Measurements from ENCODE around the gene ADAM12. TPM values are rescaled to one million over a fixed set of nuclear protein-coding genes. Genes with fewer than 3 reads are reported as not detected.

Gene ADAM12
- total and polyA plus RNA-seq, 2 donors (not counting 1 experiment from before 2014, with no cell fraction given) = 21.0 to 56.9 TPM

DNA sequence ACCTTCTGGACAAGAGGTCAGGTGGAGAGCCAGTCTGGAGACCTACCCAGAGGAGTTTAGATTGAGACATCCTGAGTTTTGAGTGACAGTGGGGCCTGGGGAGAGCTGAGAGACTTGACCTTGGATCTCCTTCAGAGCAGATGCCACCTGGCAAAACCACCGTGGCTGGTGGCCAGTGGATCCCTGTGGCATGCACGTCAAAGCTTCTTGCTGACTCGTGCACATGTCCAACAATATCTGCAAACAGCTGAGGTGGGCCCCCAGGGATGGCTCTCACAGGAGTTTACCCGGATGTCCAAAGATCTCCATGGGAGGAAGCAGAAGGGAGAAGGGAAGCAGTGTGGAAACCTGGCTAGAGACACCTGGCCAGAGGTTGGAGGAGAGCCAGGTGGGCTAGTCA is 261.4 kb downstream of the ADAM12 start:
- H3K9ac ChIP-seq (ENCODE audit: insufficient read depth, low read length) = no peak overlapping the region
- no peak for TF ChIP-seq EZH2 (IDR thresholded peaks at IDR 0.05; ENCODE audit: low read length, missing control alignments)
- TF ChIP-seq, protein P1, sequence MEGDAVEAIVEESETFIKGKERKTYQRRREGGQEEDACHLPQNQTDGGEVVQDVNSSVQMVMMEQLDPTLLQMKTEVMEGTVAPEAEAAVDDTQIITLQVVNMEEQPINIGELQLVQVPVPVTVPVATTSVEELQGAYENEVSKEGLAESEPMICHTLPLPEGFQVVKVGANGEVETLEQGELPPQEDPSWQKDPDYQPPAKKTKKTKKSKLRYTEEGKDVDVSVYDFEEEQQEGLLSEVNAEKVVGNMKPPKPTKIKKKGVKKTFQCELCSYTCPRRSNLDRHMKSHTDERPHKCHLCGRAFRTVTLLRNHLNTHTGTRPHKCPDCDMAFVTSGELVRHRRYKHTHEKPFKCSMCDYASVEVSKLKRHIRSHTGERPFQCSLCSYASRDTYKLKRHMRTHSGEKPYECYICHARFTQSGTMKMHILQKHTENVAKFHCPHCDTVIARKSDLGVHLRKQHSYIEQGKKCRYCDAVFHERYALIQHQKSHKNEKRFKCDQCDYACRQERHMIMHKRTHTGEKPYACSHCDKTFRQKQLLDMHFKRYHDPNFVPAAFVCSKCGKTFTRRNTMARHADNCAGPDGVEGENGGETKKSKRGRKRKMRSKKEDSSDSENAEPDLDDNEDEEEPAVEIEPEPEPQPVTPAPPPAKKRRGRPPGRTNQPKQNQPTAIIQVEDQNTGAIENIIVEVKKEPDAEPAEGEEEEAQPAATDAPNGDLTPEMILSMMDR (conservative IDR thresholded peaks at IDR 0.05 in 1 of 2, IDR thresholded peaks at IDR 0.05 in 1 of 2; ENCODE audit: low read depth in 1 of 2, low read length in 2 of 2) = no peak
- no peak overlapping the region for H3K27ac ChIP-seq (ENCODE audit: insufficient read depth, low read length)
- H3K4me1 ChIP-seq (ENCODE audit: control insufficient read depth, extremely low read depth, insufficient read depth, low read length) = no peaks in the 10 kb centered on the region
- H3K36me3 ChIP-seq (ENCODE audit: control insufficient read depth, insufficient read depth, low read length) = no peaks in the 10 kb centered on the region
- no peak overlapping the region for H3K4me2 ChIP-seq (ENCODE audit: extremely low read depth, insufficient read depth, low read length)
- no peaks in the 10 kb centered on the region for H3K79me2 ChIP-seq (ENCODE audit: control insufficient read depth, insufficient read depth, low read length)
- no peak overlapping the region for H3K4me3 ChIP-seq (replicated peaks in 1 of 4; ENCODE audit: control extremely low read depth in 1 of 4, insufficient read depth in 1 of 4, low read depth in 3 of 4, low read length in 4 of 4)
- H3K9me3 ChIP-seq (ENCODE audit: control insufficient read depth, insufficient read depth, low read depth, low read length) = no peaks in the 10 kb centered on the region
- DNase-seq (ENCODE audit: low read depth in 2 of 2) = no peak
- no peaks in the 10 kb centered on the region for H4K20me1 ChIP-seq (ENCODE audit: control insufficient read depth, extremely low read depth, insufficient read depth, low read length)
- no peak overlapping the region for H2AFZ ChIP-seq (ENCODE audit: low read length)
- H3K27me3 ChIP-seq (ENCODE audit: control insufficient read depth, insufficient read depth, low read length) = no peaks in the 10 kb centered on the region

DNA sequence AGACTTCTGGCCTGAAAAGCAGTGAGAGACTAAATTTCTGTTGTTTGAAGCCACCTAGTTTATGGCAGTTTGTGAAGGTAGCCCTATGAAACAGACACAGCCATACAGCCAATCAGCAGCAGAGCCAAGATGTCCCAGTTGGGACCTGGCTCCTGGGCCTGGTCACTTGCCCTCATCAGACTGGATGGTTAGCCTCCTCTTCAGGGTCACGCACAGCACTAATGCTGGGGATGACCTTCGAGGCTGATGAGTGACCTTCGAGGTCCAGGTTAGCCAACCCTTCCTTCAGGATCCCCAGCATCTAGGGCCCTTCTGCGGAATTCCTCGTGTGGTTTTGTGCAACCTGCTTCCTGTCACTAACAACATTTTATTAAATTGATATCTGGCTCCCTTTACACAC is 262.3 kb downstream of the ADAM12 start:
- H3K27me3 ChIP-seq (ENCODE audit: control insufficient read depth, insufficient read depth, low read length) = no peaks in the 10 kb centered on the region
- no peak overlapping the region for H3K27ac ChIP-seq (ENCODE audit: insufficient read depth, low read length)
- no peaks in the 10 kb centered on the region for H4K20me1 ChIP-seq (ENCODE audit: control insufficient read depth, extremely low read depth, insufficient read depth, low read length)
- H3K4me1 ChIP-seq (ENCODE audit: control insufficient read depth, extremely low read depth, insufficient read depth, low read length) = no peaks in the 10 kb centered on the region
- H2AFZ ChIP-seq (ENCODE audit: low read length) = no peak overlapping the region
- TF ChIP-seq, protein P1 (conservative IDR thresholded peaks at IDR 0.05 in 1 of 2, IDR thresholded peaks at IDR 0.05 in 1 of 2; ENCODE audit: low read depth in 1 of 2, low read length in 2 of 2) = no peak
- TF ChIP-seq EZH2 (IDR thresholded peaks at IDR 0.05; ENCODE audit: low read length, missing control alignments) = no peak
- H3K9me3 ChIP-seq (ENCODE audit: control insufficient read depth, insufficient read depth, low read depth, low read length) = no peaks in the 10 kb centered on the region
- H3K4me3 ChIP-seq (replicated peaks in 1 of 4; ENCODE audit: control extremely low read depth in 1 of 4, insufficient read depth in 1 of 4, low read depth in 3 of 4, low read length in 4 of 4) = no peak overlapping the region
- no peaks in the 10 kb centered on the region for H3K36me3 ChIP-seq (ENCODE audit: control insufficient read depth, insufficient read depth, low read length)
- H3K79me2 ChIP-seq (ENCODE audit: control insufficient read depth, insufficient read depth, low read length) = no peaks in the 10 kb centered on the region
- no peak overlapping the region for H3K9ac ChIP-seq (ENCODE audit: insufficient read depth, low read length)
- no peak for DNase-seq (ENCODE audit: low read depth in 2 of 2)
- H3K4me2 ChIP-seq (ENCODE audit: extremely low read depth, insufficient read depth, low read length) = no peak overlapping the region

DNA sequence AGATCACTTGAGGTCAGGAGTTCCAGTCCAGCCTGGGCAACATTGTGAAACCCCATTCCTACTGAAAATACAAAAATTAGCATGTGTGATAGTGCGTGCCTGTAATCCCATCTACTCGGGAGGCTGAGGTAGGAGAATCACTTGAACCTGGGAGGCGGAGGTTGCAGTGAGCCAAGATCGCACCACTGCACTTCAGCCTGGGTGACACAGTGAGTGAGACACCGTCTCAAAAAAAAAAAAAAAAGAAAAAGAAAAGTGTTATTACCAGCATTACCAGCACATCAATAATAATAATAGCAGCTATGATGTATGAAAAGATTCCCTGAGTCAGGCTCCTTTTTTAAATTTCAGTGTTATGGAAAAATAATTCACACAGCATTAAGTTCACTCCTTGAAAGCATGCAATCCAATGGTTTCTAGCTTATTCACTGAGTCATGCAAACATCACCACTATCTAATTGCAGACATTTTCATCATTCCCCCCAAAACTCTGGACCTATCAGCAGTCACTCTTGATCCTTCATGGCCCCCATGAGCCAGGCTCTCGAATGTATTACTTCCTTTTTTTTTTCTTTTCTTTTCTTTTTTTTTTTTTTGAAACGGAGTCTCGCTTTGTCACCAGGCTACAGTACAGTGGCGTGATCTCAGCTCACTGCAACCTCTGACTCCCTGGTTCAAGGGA is 263.5 kb downstream of the ADAM12 start:
- H3K79me2 ChIP-seq (ENCODE audit: control insufficient read depth, insufficient read depth, low read length) = no peaks in the 10 kb centered on the region
- TF ChIP-seq, protein P1 (conservative IDR thresholded peaks at IDR 0.05 in 1 of 2, IDR thresholded peaks at IDR 0.05 in 1 of 2; ENCODE audit: low read depth in 1 of 2, low read length in 2 of 2) = no peak
- no peak for TF ChIP-seq EZH2 (IDR thresholded peaks at IDR 0.05; ENCODE audit: low read length, missing control alignments)
- no peaks in the 10 kb centered on the region for H3K27me3 ChIP-seq (ENCODE audit: control insufficient read depth, insufficient read depth, low read length)
- H3K4me3 ChIP-seq (replicated peaks in 1 of 4; ENCODE audit: control extremely low read depth in 1 of 4, insufficient read depth in 1 of 4, low read depth in 3 of 4, low read length in 4 of 4) = no peak overlapping the region
- no peaks in the 10 kb centered on the region for H3K36me3 ChIP-seq (ENCODE audit: control insufficient read depth, insufficient read depth, low read length)
- no peak overlapping the region for H3K4me2 ChIP-seq (ENCODE audit: extremely low read depth, insufficient read depth, low read length)
- H4K20me1 ChIP-seq (ENCODE audit: control insufficient read depth, extremely low read depth, insufficient read depth, low read length) = no peaks in the 10 kb centered on the region
- no peaks in the 10 kb centered on the region for H3K4me1 ChIP-seq (ENCODE audit: control insufficient read depth, extremely low read depth, insufficient read depth, low read length)
- no peak overlapping the region for H3K27ac ChIP-seq (ENCODE audit: insufficient read depth, low read length)
- H2AFZ ChIP-seq (ENCODE audit: low read length) = no peak overlapping the region
- no peaks in the 10 kb centered on the region for H3K9me3 ChIP-seq (ENCODE audit: control insufficient read depth, insufficient read depth, low read depth, low read length)
- no peak overlapping the region for H3K9ac ChIP-seq (ENCODE audit: insufficient read depth, low read length)
- peak; percentile 42 to 46 for DNase-seq (ENCODE audit: low read depth in 2 of 2)

Measured in fibroblast of lung (primary cell).